Uterine smooth muscle cell (primary cell): ENCODE measurements around the gene USP6NL. TPM values are rescaled to one million over a fixed set of nuclear protein-coding genes. Genes with fewer than 3 reads are reported as not detected.

Experiments
- total RNA-seq: library from RNA; depleted of rRNA; stranded (reverse); fragments of >200 nt; gene quantifications from 2 replicates; pipeline ENCODE4 v1.2.3, GENCODE V29; 2014

The USP6NL gene
- 12.0 and 12.5 TPM in 2 replicates for total RNA-seq

GRCh38 chr10:11611248-11612020 lies at the start of gene USP6NL:
USP6NL (minus strand) TSS chr10:11611650; CDS start chr10:11597634, 14,016 bp downstream.

Other genes starting within 250 kb of the USP6NL start
- 7.2 and 12.0 TPM in 2 replicates for gene ECHDC3, start 130.7 kb upstream of the USP6NL start, total RNA-seq
- 0.44 and 1.6 TPM in 2 replicates for gene PROSER2, start 211.7 kb upstream of the USP6NL start, total RNA-seq